Tibial nerve (tissue), 4 donors: ENCODE measurements around the gene VIPR2.

Source experiments
- CTCF ChIP-seq, 5 experiments: fragments of 200-600 bp in 3 of 5; fragments of 450-650 bp in 2 of 5; sonication (generic) in 3 of 5; IDR thresholded peaks; one replicate each; pipeline ENCODE4 v1.5.1; 2016 to 2019; ENCODE audit warnings: antibody characterized with exemption in 5 of 5, mild to moderate bottlenecking in 3 of 5, moderate library complexity in 2 of 5
- EP300 ChIP-seq, 2 donors: sonication (generic); formaldehyde crosslinking; IDR thresholded peaks; one replicate each; pipeline ENCODE4 v1.6.1; 2017; ENCODE audit warnings: antibody characterized with exemption in 2 of 2, mild to moderate bottlenecking in 1 of 2
- POLR2A ChIP-seq, 2 donors: fragments of 450-650 bp; IDR thresholded peaks; one replicate each; pipeline ENCODE4 v1.6.1; 2017; ENCODE audit warnings: antibody characterized with exemption in 2 of 2, mild to moderate bottlenecking in 2 of 2, moderate library complexity in 2 of 2

- TF ChIP-seq EP300 (IDR thresholded peaks at IDR 0.05) (no peak), CTCF (IDR thresholded peaks at IDR 0.05) (no peak), POLR2A (IDR thresholded peaks at IDR 0.05) (no peak)
Observed at GRCh38 chr7:159105066-159105780, 39.4 kb downstream of the VIPR2 start.
